HCT116 (cell line): ENCODE results near the gene RGL4. TPM values are rescaled to one million over a fixed set of nuclear protein-coding genes. Genes with fewer than 3 reads are reported as not detected.

Source experiments
- ATAC-seq: fragments of 200-7000 bp; cut with Tn5 transposase; 2 replicates; pipeline ENCODE4 v1.9.1; 2020; ENCODE audit warnings: mild to moderate bottlenecking, moderate library complexity
- BruUV-seq: library from RNA; stranded (reverse); fragments of 400-500 nt; replicated peaks from 2 replicates; lab custom pipeline; 2021; lab: Mats Ljungman, UMichigan
- CTCF ChIA-PET: fragments of 300-600 bp; sonication (Branson Sonifier 250); formaldehyde crosslinking; loops from one replicate; lab custom pipeline; 2021; ENCODE audit warnings: antibody characterized with exemption; lab: Charles Lee
- POLR2A ChIA-PET: fragments of 300-600, 350-600 bp; sonication (Branson Sonifier 250); formaldehyde crosslinking; loops from one replicate; lab custom pipeline; 2021; ENCODE audit warnings: antibody characterized with exemption; lab: Charles Lee
- RAD21 ChIA-PET, 2 experiments: fragments of 300-600 bp; sonication (Branson Sonifier 250); formaldehyde crosslinking; loops; one replicate each; lab custom pipeline; 2023; ENCODE audit warnings: low total read pairs in 2 of 2; ENCODE audit not compliant: uncharacterized antibody in 2 of 2, unreplicated experiment in 2 of 2, low non-redundant PET in 1 of 2; lab: Charles Lee
- DNase-seq: peaks from one replicate; pipeline ENCODE4 v3.0.0-alpha.2; 2010; ENCODE audit warnings: low read depth, low spot score
- H2AFZ ChIP-seq: fragments of 200-600 bp; shearing (Covaris generic), sonication (generic); 2 replicates; pipeline ENCODE4 v1.6.1; 2017; ENCODE audit warnings: low read depth, mixed run types, mixed read lengths, antibody characterized with exemption, low read length; ENCODE audit not compliant: poor library complexity, severe bottlenecking
- H3K27ac ChIP-seq: 2 replicates; pipeline ENCODE4 v1.5.1; 2012; ENCODE audit warnings: low read depth, low read length
- H3K27me3 ChIP-seq: fragments of 200-600 bp; sonication (generic); 2 replicates; pipeline ENCODE4 v1.6.1; 2016; ENCODE audit warnings: mixed run types, low read length, mixed read lengths; ENCODE audit not compliant: insufficient read depth
- H3K36me3 ChIP-seq, 2 experiments: fragments of 200-500 bp in 1 of 2; fragments of 200-600 bp in 1 of 2; sonication (Bioruptor generic) in 1 of 2; sonication (generic) in 1 of 2; 2 replicates each; pipeline versions ENCODE4 v1.5.1 to v1.6.1; 2014 to 2016; ENCODE audit warnings: low read length in 2 of 2, inconsistent platforms in 1 of 2, mixed read lengths in 1 of 2, mixed run types in 1 of 2; ENCODE audit not compliant: insufficient read depth in 2 of 2, control insufficient read depth in 1 of 2
- H3K4me1 ChIP-seq, 2 experiments: fragments of 200-600 bp in 1 of 2; sonication (generic) in 1 of 2; 2 replicates each; pipeline versions ENCODE4 v1.5.1 to v1.6.1; 2012 to 2017; ENCODE audit warnings: low read length in 2 of 2, inconsistent platforms in 1 of 2, mild to moderate bottlenecking in 1 of 2, mixed read lengths in 1 of 2, mixed run types in 1 of 2, moderate library complexity in 1 of 2; ENCODE audit not compliant: insufficient read depth in 2 of 2, control insufficient read depth in 1 of 2
- H3K4me2 ChIP-seq: fragments of 200-600 bp; sonication (generic); 2 replicates; pipeline ENCODE4 v1.6.1; 2017; ENCODE audit warnings: mixed run types, low read length, mixed read lengths
- H3K4me3 ChIP-seq, 2 experiments: fragments of 200-600 bp in 1 of 2; sonication (generic) in 1 of 2; replicated peaks in 1 of 2; 2 replicates each; pipeline ENCODE4 v1.5.1; 2011 to 2016; ENCODE audit warnings: low read length in 2 of 2, control low read depth in 1 of 2, low read depth in 1 of 2, mild to moderate bottlenecking in 1 of 2, mixed read lengths in 1 of 2, mixed run types in 1 of 2
- H3K79me2 ChIP-seq: fragments of 200-600 bp; sonication (generic); 2 replicates; pipeline ENCODE4 v1.6.1; 2017; ENCODE audit warnings: mild to moderate bottlenecking, mixed run types, low read length, moderate library complexity, mixed read lengths; ENCODE audit not compliant: insufficient read depth
- H3K9ac ChIP-seq: fragments of 200-600 bp; sonication (generic); 2 replicates; pipeline ENCODE4 v1.6.1; 2016; ENCODE audit warnings: low read length, mixed read lengths
- H3K9me2 ChIP-seq: fragments of 200-600 bp; sonication (generic), shearing (Covaris generic); 2 replicates; pipeline ENCODE4 v1.6.1; 2017; ENCODE audit warnings: mixed run types, mild to moderate bottlenecking, moderate library complexity; ENCODE audit not compliant: insufficient read depth
- H3K9me3 ChIP-seq, 2 experiments: fragments of 200-500 bp in 1 of 2; fragments of 200-600 bp in 1 of 2; sonication (Bioruptor generic) in 1 of 2; sonication (generic) in 1 of 2; 2 replicates each; pipeline ENCODE4 v1.6.1; 2014 to 2017; ENCODE audit warnings: low read length in 2 of 2, mixed read lengths in 2 of 2, inconsistent platforms in 1 of 2, low read depth in 1 of 2, mild to moderate bottlenecking in 1 of 2, mixed run types in 1 of 2, moderate library complexity in 1 of 2; ENCODE audit not compliant: control insufficient read depth in 1 of 2, insufficient read depth in 1 of 2
- H4K20me1 ChIP-seq: fragments of 200-600 bp; sonication (generic), shearing (Covaris generic); 2 replicates; pipeline ENCODE4 v1.6.1; 2017; ENCODE audit warnings: mixed run types, mild to moderate bottlenecking, moderate library complexity; ENCODE audit not compliant: insufficient read depth
- CEBPB ChIP-seq: IDR thresholded peaks from 2 replicates; pipeline ENCODE4 v1.6.1; 2012; ENCODE audit warnings: low read depth
- ELF1 ChIP-seq: IDR thresholded peaks from 2 replicates; pipeline ENCODE4 v1.6.1; 2012; ENCODE audit warnings: low read depth, borderline replicate concordance
- FOSL1 ChIP-seq: IDR thresholded peaks from 2 replicates; pipeline ENCODE4 v1.6.1; 2012; ENCODE audit warnings: low read depth
- JUND ChIP-seq: IDR thresholded peaks from 2 replicates; pipeline ENCODE4 v1.6.1; 2012
- POLR2A ChIP-seq: IDR thresholded peaks from 2 replicates; pipeline ENCODE4 v1.7.0; 2011; ENCODE audit warnings: borderline replicate concordance; ENCODE audit not compliant: insufficient read depth, insufficient read length; ENCODE audit errors: extremely low read depth
- POLR2AphosphoS5 ChIP-seq: IDR thresholded peaks from 2 replicates; pipeline ENCODE4 v1.6.1; 2011; ENCODE audit warnings: mild to moderate bottlenecking, low read depth, low read length, moderate library complexity
- SIN3A ChIP-seq: IDR thresholded peaks from 2 replicates; pipeline ENCODE4 v1.6.1; 2012; ENCODE audit warnings: low read depth
- SRF ChIP-seq: IDR thresholded peaks from 2 replicates; pipeline ENCODE4 v1.6.1; 2012; ENCODE audit warnings: low read depth
- ZFX ChIP-seq: fragments of 450-650 bp; IDR thresholded peaks from 2 replicates; pipeline ENCODE4 v1.6.1; 2017
- ZNF274 ChIP-seq: fragments of 200-500 bp; sonication (Bioruptor generic); IDR thresholded peaks from 2 replicates; pipeline ENCODE4 v1.6.1; 2014; ENCODE audit warnings: mild to moderate bottlenecking, low read depth, low read length, inconsistent platforms
- intact Hi-C: fragments of 100-400 bp; cut with micrococcal nuclease; formaldehyde crosslinking; loops from 2 replicates; pipeline ENCODE4 v1.10.0; 2022
- total RNA-seq: library from RNA; stranded (reverse); gene quantifications from one replicate; pipeline ENCODE4 v1.2.1, GENCODE V29; 2021; ENCODE audit not compliant: unreplicated experiment
- TF ChIP-seq, protein P1 (sequence below), 3 experiments: fragments of 200-600 bp in 1 of 3; sonication (generic) in 1 of 3; IDR thresholded peaks in 2 of 3; conservative IDR thresholded peaks in 1 of 3; 2 replicates each; pipeline ENCODE4 v1.5.1; 2012 to 2017; ENCODE audit warnings: low read depth in 2 of 3, low read length in 2 of 3, antibody characterized with exemption in 1 of 3, borderline replicate concordance in 1 of 3, control low read depth in 1 of 3, mild to moderate bottlenecking in 1 of 3, mixed read lengths in 1 of 3, mixed run types in 1 of 3, moderate library complexity in 1 of 3; ENCODE audit not compliant: insufficient read depth in 1 of 3
- TF ChIP-seq, protein P2 (sequence below): IDR thresholded peaks from 2 replicates; pipeline ENCODE4 v1.6.1; 2011; ENCODE audit warnings: mild to moderate bottlenecking, low read length, moderate library complexity; ENCODE audit not compliant: insufficient replicate concordance; ENCODE audit errors: extremely low read depth
- TF ChIP-seq, protein P3 (sequence below): IDR thresholded peaks from 2 replicates; pipeline ENCODE4 v1.6.1; 2012

Gene RGL4
- total RNA-seq, 1 experiment from 2014 or later = not detected

DNA sequence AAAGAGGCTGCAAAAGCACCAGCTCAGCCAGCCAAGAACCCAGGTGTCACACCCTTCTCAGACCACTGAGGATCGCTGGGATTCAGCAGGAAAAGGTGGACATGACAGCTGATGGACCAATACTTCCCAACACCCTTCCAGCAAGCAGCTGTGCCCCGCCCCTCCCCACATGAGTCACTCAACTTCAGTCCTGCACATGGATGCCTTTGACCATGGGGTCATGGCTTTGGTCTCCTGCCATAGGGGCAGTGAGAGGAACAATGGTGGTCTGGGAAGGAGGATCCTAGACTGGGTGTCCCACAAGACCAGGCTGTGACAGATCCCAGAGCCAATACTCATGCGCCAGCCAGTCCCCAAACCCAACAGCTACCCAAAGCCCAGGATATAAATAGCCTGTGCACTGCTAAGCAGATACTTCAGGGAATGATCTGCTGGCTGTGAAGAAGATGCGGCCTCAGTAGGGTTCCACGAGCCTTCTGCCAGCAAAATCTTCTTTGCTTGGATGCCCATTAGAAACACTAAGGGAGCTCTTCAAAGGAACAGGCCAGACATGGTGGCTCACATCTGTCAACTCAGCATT lies 5.5 kb upstream of the RGL4 start:
- ChIA-PET POLR2A (no interaction called here), CTCF (no interaction called here), RAD21 (no interaction called here)
- Histone ChIP-seq H3K4me1 (peaks cover 0 to 8% of the 10 kb centered on the region in 2 experiments; a peak in 1 of 4 replicates), H3K4me2 (no peak overlapping the region), H3K4me3 (no peak overlapping the region), H3K9ac (no peak overlapping the region), H3K27ac (no peak overlapping the region), H4K20me1 (no peaks in the 10 kb centered on the region), H3K9me2 (no peaks in the 10 kb centered on the region), H3K9me3 (no peaks in the 10 kb centered on the region), H3K27me3 (no peaks in the 10 kb centered on the region), H3K79me2 (no peaks in the 10 kb centered on the region), H3K36me3 (peaks cover 4 to 5% of the 10 kb centered on the region in 2 experiments; a peak in 1 of 4 replicates), H2AFZ (no peak overlapping the region)
- intact Hi-C loops = no loop called here
- DNase-seq = no peak
- peak; percentile 40; the same call in 1 of the 2 replicates for ATAC-seq
- no TSS peak for BruUV-seq
- no peak for TF ChIP-seq SRF
- TF ChIP-seq, protein P1, sequence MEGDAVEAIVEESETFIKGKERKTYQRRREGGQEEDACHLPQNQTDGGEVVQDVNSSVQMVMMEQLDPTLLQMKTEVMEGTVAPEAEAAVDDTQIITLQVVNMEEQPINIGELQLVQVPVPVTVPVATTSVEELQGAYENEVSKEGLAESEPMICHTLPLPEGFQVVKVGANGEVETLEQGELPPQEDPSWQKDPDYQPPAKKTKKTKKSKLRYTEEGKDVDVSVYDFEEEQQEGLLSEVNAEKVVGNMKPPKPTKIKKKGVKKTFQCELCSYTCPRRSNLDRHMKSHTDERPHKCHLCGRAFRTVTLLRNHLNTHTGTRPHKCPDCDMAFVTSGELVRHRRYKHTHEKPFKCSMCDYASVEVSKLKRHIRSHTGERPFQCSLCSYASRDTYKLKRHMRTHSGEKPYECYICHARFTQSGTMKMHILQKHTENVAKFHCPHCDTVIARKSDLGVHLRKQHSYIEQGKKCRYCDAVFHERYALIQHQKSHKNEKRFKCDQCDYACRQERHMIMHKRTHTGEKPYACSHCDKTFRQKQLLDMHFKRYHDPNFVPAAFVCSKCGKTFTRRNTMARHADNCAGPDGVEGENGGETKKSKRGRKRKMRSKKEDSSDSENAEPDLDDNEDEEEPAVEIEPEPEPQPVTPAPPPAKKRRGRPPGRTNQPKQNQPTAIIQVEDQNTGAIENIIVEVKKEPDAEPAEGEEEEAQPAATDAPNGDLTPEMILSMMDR (IDR thresholded peaks at IDR 0.05 in 2 of 3, conservative IDR thresholded peaks at IDR 0.05 in 1 of 3; ENCODE audit: borderline replicate concordance in 1 of 3, insufficient read depth in 1 of 3, low read depth in 2 of 3, low read length in 2 of 3) = no peak
- TF ChIP-seq POLR2AphosphoS5 = no peak
- TF ChIP-seq, protein P2, sequence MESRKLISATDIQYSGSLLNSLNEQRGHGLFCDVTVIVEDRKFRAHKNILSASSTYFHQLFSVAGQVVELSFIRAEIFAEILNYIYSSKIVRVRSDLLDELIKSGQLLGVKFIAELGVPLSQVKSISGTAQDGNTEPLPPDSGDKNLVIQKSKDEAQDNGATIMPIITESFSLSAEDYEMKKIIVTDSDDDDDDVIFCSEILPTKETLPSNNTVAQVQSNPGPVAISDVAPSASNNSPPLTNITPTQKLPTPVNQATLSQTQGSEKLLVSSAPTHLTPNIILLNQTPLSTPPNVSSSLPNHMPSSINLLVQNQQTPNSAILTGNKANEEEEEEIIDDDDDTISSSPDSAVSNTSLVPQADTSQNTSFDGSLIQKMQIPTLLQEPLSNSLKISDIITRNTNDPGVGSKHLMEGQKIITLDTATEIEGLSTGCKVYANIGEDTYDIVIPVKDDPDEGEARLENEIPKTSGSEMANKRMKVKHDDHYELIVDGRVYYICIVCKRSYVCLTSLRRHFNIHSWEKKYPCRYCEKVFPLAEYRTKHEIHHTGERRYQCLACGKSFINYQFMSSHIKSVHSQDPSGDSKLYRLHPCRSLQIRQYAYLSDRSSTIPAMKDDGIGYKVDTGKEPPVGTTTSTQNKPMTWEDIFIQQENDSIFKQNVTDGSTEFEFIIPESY = no peak
- no peak for TF ChIP-seq ELF1
- TF ChIP-seq POLR2A = no peak
- no peak for TF ChIP-seq SIN3A
- no peak for TF ChIP-seq JUND
- TF ChIP-seq ZFX = no peak
- no peak for TF ChIP-seq FOSL1
- TF ChIP-seq, protein P3, sequence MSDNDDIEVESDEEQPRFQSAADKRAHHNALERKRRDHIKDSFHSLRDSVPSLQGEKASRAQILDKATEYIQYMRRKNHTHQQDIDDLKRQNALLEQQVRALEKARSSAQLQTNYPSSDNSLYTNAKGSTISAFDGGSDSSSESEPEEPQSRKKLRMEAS = no peak
- TF ChIP-seq CEBPB = no peak
- no peak for TF ChIP-seq ZNF274
